GM18861 (cell line): ENCODE data around the gene FAM107A.

Experiments used
- ATAC-seq: cut with Tn5 transposase; IDR thresholded peaks from one replicate; pipeline ENCODE4 v1.9.1; 2021; ENCODE audit not compliant: unreplicated experiment

FAM107A gene

DNA sequence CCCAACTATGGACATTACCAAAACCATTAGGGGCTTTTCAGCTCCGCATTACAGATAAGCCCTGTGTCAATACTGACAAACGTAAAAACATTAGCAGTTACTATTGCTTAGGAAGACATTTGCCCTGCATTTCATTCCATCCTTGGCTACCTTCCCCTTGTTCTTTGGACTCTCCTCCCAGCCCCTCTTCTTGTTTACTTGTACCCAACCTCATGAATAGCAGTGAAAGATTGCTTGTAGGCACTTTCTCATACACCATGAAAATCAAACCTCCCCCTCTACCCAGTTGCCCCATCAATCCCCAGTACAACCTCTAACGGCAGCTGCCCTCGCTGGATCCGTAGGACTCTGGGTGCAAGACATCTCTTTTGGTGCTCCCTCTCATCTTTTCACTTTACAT, 16.9 kb upstream of the FAM107A start:
- no peak for ATAC-seq

DNA sequence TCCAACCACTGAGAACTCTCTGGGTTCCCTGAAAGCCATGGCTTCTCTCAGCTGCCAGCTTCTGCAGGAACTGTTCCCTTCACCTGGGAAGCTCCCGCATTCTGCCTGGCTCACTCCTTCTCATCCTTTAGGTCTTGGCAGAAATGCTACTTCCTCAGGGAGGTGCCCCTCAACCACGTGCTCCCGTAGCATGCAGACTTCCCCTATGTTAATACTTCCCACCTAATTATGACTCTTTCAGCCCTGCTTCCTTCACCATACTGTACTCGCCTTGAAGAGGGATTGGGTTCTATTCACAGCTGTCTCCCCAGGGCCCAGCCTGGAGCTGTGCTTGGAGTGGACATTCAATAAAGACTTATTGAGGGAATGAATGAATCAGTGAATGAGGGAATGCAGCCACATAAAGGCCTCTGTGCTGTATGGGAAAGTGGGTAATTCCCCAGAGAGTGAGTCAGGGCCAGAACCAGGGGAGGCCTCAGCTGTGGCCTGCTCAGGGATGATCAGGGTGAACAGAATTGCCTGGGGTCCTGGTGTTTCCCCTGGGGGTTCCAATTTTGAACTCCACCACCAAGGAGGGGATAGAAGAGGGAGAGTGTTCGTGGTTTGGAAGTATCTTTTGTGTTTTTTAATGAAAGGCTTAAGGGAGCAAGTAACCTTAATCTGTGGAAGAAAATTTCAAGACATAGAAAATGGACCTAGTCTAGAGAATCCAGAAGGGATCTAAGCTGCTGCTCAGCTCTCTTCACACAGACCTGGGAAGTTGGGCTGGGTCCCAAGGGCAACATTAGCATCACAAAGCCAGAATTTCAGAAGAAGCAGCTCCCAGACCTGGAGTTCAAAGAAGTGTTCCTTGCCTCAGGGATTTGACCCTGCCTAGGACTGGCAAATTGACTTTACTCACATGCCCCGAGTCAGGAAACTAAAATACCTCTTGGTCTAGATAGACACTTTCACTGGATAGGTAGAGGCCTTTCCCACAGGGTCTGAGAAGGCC, 14.6 kb upstream of the FAM107A start:
- no peak for ATAC-seq

- no peak for ATAC-seq
Measured at GRCh38 chr3:58588030-58588614, 10.9 kb upstream of the FAM107A start.

DNA sequence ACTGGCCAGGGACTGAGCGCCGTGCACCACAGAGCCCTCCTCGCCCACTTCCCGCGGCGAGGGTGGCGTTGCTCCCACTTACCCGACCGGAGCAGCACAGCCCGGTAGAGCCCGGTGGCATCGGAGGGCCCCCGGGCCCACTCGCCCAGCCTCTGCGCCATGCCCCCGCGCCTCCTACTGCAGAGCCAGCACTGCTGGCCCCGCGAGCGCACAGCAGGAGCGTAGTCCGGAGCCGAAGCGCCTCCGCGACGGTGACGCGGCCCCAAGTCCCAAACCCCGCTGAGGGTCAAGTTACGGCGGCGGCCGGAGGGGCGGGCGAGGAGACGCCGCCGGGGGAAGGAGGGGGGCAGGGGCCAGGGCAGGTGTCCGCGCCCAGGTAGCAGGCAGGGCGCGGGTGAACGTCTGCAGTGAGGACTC, 9.6 kb upstream of the FAM107A start:
- no peak for ATAC-seq

DNA sequence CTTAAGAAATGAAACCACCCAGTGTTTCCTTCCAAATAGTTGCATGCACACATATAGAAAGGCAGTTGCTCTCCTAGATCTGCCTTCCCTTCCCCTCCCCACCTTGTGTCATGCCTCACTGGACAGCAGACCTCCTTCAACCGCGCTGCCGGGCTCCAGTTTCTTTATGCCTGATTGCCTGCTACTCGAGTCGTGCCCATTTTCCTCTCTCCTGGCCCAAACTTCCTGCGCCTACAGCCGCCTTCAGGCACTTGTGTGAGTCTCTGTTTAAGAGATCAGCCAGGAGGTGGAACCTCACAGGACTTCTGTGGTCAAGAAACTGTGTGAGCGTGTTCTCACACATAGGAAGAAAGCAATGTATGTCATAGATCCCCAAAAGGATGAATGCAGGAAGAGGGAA, 8.8 kb upstream of the FAM107A start:
- no peak for ATAC-seq

- ATAC-seq, result peak; percentile 76
Measured at GRCh38 chr3:58585005-58585786, 8.0 kb upstream of the FAM107A start.

DNA sequence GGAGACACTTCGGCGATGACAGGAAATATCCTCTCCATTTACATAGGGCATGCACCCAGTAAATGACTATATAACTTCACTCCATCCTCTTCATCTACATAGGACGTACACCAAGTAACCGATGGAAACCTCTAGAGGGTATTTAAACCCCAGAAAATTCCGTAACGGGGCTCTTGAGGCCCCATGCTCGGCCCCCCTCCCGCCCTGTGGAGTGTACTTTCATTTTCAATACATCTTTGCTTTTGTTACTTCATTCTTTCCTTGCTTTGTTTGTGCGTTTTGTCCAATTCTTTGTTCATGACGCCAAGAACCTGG, 7.5 kb upstream of the FAM107A start:
- ATAC-seq, result no peak

DNA sequence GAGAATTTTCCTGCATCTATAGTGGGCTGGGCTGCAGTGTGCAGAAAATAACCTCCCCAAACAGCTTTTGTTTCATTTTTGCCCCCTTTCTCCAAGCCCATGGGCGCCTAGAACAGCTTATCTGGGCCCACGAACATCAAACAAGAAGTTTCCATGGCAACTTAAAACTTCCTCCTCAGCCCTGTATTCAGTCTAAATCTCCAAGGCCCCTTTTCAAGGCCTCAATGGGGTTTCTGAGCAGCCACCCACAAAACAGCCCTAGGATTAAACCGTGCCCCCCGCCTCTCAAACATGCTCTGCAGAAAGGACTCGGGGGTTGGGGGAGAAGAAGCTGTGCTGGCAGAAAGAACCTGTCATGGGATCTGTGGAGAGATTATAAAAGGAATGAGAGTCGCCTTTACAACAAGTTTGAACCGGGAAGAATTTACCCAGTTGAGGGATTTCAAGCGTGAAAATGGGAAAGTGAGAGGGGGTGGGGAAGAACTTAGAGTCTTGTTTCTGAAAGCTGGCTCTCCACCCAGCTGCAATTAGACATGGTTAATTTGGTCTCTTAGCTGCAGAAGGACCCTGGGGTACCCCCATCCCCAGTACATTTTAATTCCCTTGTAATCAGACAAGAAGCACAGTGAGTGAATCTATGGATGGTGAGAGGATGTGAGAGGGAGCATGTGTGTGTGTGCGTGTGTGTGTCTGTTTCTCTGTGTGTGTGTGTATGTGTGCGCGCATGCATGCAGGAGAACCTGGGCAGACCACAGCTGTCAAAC, 4.3 kb upstream of the FAM107A start:
- no peak for ATAC-seq

DNA sequence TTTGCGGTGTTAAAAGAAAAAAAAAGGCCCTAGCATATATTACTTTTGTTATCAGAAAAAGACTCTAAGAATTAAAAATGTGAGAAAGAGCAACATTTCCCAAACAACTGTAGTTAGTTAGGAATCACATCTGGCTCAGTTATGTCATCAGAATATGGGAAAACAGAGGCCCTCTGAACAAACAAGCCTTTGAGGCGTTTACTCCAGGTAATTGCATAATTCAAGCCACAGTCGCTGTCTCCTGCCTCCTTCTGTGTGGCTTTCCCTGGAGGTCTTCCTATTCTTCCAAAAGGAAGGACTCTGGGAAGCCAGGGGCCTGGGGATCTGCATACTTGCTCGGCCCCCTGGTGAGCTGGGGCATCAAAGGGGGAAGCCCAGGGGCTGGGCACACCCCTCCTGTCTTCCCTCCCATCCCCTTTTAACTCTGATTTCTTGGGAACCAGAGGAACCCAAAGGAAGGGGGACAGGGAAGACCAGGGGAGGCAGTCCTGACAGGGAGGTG, 3.7 kb upstream of the FAM107A start:
- ATAC-seq, result no peak

GRCh38 chr3:58578873-58579272, 1.7 kb upstream of the FAM107A start:
- no peak for ATAC-seq

DNA sequence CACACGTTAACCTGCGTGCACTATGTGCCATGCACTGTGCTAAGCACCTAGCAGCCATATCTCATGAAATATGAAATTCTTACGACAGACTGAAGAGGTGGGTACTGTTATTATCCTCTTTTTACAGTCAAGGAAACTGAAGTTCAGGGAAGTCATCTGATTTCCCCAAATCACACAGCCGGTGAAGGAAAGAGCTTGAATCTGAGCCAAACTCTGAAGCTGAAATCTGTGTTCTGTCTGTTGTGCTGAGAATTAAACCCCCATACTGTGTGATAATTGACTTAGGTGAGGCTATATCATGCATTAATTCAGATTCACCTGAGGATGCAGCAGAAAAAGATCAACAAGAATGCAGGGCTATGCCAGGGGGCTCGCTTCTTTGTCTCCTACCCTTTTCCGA, 475 bp downstream of the FAM107A start:
- ATAC-seq, result no peak

- ATAC-seq, result no peak
Measured at GRCh38 chr3:58575971-58576652, 1.1 kb downstream of the FAM107A start.

GRCh38 chr3:58574682-58575081, 2.5 kb downstream of the FAM107A start:
- ATAC-seq, result no peak

DNA sequence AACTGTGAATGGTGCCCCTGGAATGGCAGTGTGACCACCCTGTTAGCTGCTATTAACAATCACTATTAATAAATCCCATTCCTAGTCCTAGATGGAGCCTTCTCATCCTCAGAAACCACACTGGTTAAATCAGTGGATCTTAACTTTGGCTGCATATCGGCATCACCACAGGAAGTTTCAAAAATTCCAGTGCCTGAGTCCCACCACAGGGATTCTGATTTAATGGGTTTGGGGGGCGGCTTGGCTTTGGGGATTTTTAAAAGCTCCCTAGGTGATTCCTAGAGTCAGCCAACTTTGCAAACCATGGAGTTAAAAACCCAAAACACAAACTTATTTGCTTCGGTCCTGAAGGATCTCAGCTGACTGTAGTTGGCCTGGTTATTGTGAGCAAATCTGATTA, 3.1 kb downstream of the FAM107A start:
- ATAC-seq, result no peak

- no peak for ATAC-seq
Measured at GRCh38 chr3:58573640-58574039, 3.6 kb downstream of the FAM107A start.

GRCh38 chr3:58572634-58573230, 4.5 kb downstream of the FAM107A start:
- ATAC-seq, result no peak

GRCh38 chr3:58572013-58572633, 5.1 kb downstream of the FAM107A start:
- no peak for ATAC-seq

DNA sequence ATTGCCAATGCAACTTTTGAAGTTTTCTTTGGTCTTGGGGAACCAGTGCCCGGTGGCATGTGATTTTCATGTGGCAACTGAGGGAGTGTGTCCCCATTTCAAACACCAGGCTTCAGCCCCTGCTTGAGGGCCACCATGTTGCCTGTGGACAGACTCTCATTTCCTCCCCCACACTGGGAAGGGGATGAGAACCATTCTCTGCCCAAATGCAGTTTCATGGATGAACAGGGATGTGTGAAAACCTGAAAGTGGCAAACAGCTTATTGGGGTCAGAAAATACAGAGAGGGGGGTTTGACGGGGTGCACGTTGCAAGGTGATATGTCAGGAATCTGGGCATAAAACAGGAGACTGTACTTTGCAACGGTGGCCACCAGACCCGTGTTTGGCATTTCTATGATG, 6.3 kb downstream of the FAM107A start:
- ATAC-seq, result no peak

- no peak for ATAC-seq
Measured at GRCh38 chr3:58569287-58570001, 7.7 kb downstream of the FAM107A start.
